ENCODE measurements around the gene TNK1.

DNA sequence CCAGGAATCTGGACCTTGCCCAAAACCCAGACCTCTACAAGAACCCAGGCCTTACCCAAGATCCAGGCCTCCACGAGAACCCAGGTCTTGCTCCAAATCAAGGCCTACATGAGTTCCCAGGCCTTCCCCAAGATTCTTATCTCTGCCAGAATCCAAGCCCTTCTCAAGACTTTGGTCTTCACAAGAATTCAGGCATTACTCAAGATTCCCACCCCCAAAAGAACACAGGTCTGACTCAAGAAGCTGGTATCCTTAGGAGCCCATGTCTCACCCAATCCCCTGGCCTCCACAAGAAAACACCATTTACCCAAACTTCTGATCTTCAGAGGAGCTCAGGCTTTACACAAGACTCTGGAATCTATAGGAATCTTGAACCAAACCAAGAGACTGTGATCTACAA is 50.3 kb downstream of the TNK1 start:
- TF ChIP-seq, protein P1, sequence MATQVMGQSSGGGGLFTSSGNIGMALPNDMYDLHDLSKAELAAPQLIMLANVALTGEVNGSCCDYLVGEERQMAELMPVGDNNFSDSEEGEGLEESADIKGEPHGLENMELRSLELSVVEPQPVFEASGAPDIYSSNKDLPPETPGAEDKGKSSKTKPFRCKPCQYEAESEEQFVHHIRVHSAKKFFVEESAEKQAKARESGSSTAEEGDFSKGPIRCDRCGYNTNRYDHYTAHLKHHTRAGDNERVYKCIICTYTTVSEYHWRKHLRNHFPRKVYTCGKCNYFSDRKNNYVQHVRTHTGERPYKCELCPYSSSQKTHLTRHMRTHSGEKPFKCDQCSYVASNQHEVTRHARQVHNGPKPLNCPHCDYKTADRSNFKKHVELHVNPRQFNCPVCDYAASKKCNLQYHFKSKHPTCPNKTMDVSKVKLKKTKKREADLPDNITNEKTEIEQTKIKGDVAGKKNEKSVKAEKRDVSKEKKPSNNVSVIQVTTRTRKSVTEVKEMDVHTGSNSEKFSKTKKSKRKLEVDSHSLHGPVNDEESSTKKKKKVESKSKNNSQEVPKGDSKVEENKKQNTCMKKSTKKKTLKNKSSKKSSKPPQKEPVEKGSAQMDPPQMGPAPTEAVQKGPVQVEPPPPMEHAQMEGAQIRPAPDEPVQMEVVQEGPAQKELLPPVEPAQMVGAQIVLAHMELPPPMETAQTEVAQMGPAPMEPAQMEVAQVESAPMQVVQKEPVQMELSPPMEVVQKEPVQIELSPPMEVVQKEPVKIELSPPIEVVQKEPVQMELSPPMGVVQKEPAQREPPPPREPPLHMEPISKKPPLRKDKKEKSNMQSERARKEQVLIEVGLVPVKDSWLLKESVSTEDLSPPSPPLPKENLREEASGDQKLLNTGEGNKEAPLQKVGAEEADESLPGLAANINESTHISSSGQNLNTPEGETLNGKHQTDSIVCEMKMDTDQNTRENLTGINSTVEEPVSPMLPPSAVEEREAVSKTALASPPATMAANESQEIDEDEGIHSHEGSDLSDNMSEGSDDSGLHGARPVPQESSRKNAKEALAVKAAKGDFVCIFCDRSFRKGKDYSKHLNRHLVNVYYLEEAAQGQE (IDR thresholded peaks at IDR 0.05; ENCODE audit: insufficient read depth in 1 of 2, low read depth in 2 of 2, low read length in 2 of 2): no peak
- no peak for TF ChIP-seq POLR2AphosphoS5 (IDR thresholded peaks at IDR 0.05; ENCODE audit: low read depth, low read length)
- no peak for TF ChIP-seq SIN3A (IDR thresholded peaks at IDR 0.05; ENCODE audit: borderline replicate concordance, insufficient read depth, low read length)
- no peak for TF ChIP-seq TAF1 (IDR thresholded peaks at IDR 0.05; ENCODE audit: borderline replicate concordance, insufficient read depth, low read length)
- TF ChIP-seq FOXP2 (optimal IDR thresholded peaks at IDR 0.05; ENCODE audit: borderline replicate concordance, extremely low read depth, extremely low read length, insufficient read depth): no peak

Data from PFSK-1 (cell line).